CD8-positive, alpha-beta memory T cell (primary cell): ENCODE results near the gene FHIT. TPM values are rescaled to one million over a fixed set of nuclear protein-coding genes. Genes with fewer than 3 reads are reported as not detected.

ENCODE experiments used
- CTCF ChIA-PET: fragments of 350-600 bp; sonication (Branson Sonifier 250); formaldehyde crosslinking; loops from one replicate; lab custom pipeline; 2021; ENCODE audit warnings: antibody characterized with exemption; lab: Charles Lee
- POLR2A ChIA-PET: fragments of 350-600 bp; sonication (Branson Sonifier 250); formaldehyde crosslinking; loops from one replicate; lab custom pipeline; 2021; ENCODE audit warnings: antibody characterized with exemption; lab: Charles Lee
- DNase-seq, 5 donors: peaks; one replicate each; pipeline versions ENCODE4 v3.0.0 to v3.0.0-alpha.2; 2020 to 2022; ENCODE audit warnings: mixed read lengths in 1 of 5
- H3K27ac ChIP-seq: one replicate; pipeline ENCODE4 v1.7.0; 2013; ENCODE audit warnings: low read depth, mild to moderate bottlenecking, low read length, moderate library complexity
- H3K27me3 ChIP-seq: 2 replicates; pipeline ENCODE4 v1.7.0; 2013; ENCODE audit warnings: low read length, mild to moderate bottlenecking; ENCODE audit not compliant: insufficient read depth, poor library complexity, severe bottlenecking
- H3K36me3 ChIP-seq: 2 replicates; pipeline ENCODE4 v1.7.0; 2013; ENCODE audit warnings: mild to moderate bottlenecking, low read length, moderate library complexity; ENCODE audit not compliant: insufficient read depth
- H3K4me1 ChIP-seq: 2 replicates; pipeline ENCODE4 v1.7.0; 2013; ENCODE audit warnings: mild to moderate bottlenecking, low read length, moderate library complexity; ENCODE audit not compliant: insufficient read depth
- H3K4me3 ChIP-seq: 2 replicates; pipeline ENCODE4 v1.7.0; 2013; ENCODE audit warnings: mild to moderate bottlenecking, low read length
- H3K9me3 ChIP-seq: 2 replicates; pipeline ENCODE4 v1.7.0; 2013; ENCODE audit warnings: mild to moderate bottlenecking, low read length
- H3K27ac Mint-ChIP-seq, 8 donors: one replicate each; pipeline ENCODE4 v1.8.0; 2020 to 2021; ENCODE audit warnings: mixed read lengths in 8 of 8, mild to moderate bottlenecking in 6 of 8, inconsistent platforms in 3 of 8, moderate library complexity in 3 of 8
- H3K27me3 Mint-ChIP-seq, 2 donors: one replicate each; pipeline ENCODE4 v1.8.0; 2020 to 2021; ENCODE audit warnings: mixed read lengths in 2 of 2, mild to moderate bottlenecking in 1 of 2, moderate library complexity in 1 of 2
- H3K36me3 Mint-ChIP-seq, 3 donors: one replicate each; pipeline ENCODE4 v1.8.0; 2020 to 2021; ENCODE audit warnings: mixed read lengths in 3 of 3, inconsistent platforms in 1 of 3, mild to moderate bottlenecking in 1 of 3
- H3K4me1 Mint-ChIP-seq, 3 donors: one replicate each; pipeline ENCODE4 v1.8.0; 2020 to 2021; ENCODE audit warnings: mixed read lengths in 3 of 3, inconsistent platforms in 1 of 3, mild to moderate bottlenecking in 1 of 3
- H3K4me3 Mint-ChIP-seq, 7 donors: one replicate each; pipeline ENCODE4 v1.8.0; 2020 to 2021; ENCODE audit warnings: mixed read lengths in 7 of 7, mild to moderate bottlenecking in 6 of 7, moderate library complexity in 4 of 7, inconsistent platforms in 2 of 7
- H3K9me3 Mint-ChIP-seq, 5 donors: one replicate each; pipeline ENCODE4 v1.8.0; 2020 to 2022; ENCODE audit warnings: mixed read lengths in 5 of 5, mild to moderate bottlenecking in 3 of 5, moderate library complexity in 2 of 5, inconsistent platforms in 1 of 5
- polyA plus RNA-seq: library from polyadenylated mRNA; unstranded; fragments of 300-500 nt; fragmentation: Illumina TruSeq; gene quantifications from one replicate; pipeline ENCODE4 v1.2.3, GENCODE V29; 2021
- total RNA-seq, 2 experiments: library from RNA; stranded (reverse); gene quantifications; one replicate each; pipeline ENCODE4 v1.2.3, GENCODE V29; 2021

The FHIT gene
- total and polyA plus RNA-seq, 3 experiments from 2014 or later: 4.1 to 7.4 (median 4.2) TPM

GRCh38 chr3:60167186-60167585, 1084.1 kb downstream of the FHIT start:
- CTCF ChIA-PET: no interaction called here
- Histone ChIP-seq H3K36me3 (no peaks in the 10 kb centered on the region), H3K9me3 (no peaks in the 10 kb centered on the region), H3K27me3 (no peaks in the 10 kb centered on the region), H3K4me1 (no peaks in the 10 kb centered on the region), H3K27ac (no peak overlapping the region), H3K4me3 (no peak overlapping the region)
- Mint-ChIP-seq H3K27ac (no peak overlapping the region), H3K36me3 (no peaks in the 10 kb centered on the region), H3K4me3 (no peak overlapping the region), H3K27me3 (peaks cover 0 to 3% of the 10 kb centered on the region in 2 donors), H3K9me3 (no peaks in the 10 kb centered on the region), H3K4me1 (no peaks in the 10 kb centered on the region)
- DNase-seq: no peak
- POLR2A ChIA-PET: no interaction called here

- no peaks in the 10 kb centered on the region for H3K36me3 ChIP-seq
- DNase-seq: no peak
- peaks cover 3 to 10% (median 10%) of the 10 kb centered on the region in 3 donors for H3K4me1 Mint-ChIP-seq
- CTCF ChIA-PET: no interaction called here
- POLR2A ChIA-PET: no interaction called here
- H3K27me3 Mint-ChIP-seq: peaks cover 0 to 3% of the 10 kb centered on the region in 2 donors
- no peak overlapping the region for H3K27ac ChIP-seq
- H3K4me3 Mint-ChIP-seq: no peak overlapping the region
- H3K9me3 Mint-ChIP-seq: no peaks in the 10 kb centered on the region
- H3K36me3 Mint-ChIP-seq: no peaks in the 10 kb centered on the region
- H3K4me3 ChIP-seq: no peak overlapping the region
- no peaks in the 10 kb centered on the region for H3K9me3 ChIP-seq
- no peaks in the 10 kb centered on the region for H3K4me1 ChIP-seq
- no peaks in the 10 kb centered on the region for H3K27me3 ChIP-seq
- peak overlapping the region in 1 of 8 donors; percentile 10 for H3K27ac Mint-ChIP-seq
These were observed 1090.2 kb downstream of the FHIT start for GRCh38 chr3:60160822-60161748.

- ChIA-PET POLR2A (no interaction called here), CTCF (no interaction called here)
- Histone ChIP-seq H3K9me3 (no peaks in the 10 kb centered on the region), H3K4me1 (no peaks in the 10 kb centered on the region), H3K27ac (no peak overlapping the region), H3K27me3 (no peaks in the 10 kb centered on the region), H3K4me3 (no peak overlapping the region), H3K36me3 (no peaks in the 10 kb centered on the region)
- Mint-ChIP-seq H3K27me3 (peaks cover 0 to 3% of the 10 kb centered on the region in 2 donors), H3K9me3 (no peaks in the 10 kb centered on the region), H3K4me1 (peaks cover 3 to 10% (median 10%) of the 10 kb centered on the region in 3 donors), H3K27ac (peak overlapping the region in 2 of 8 donors; percentile 16 to 21), H3K36me3 (no peaks in the 10 kb centered on the region), H3K4me3 (no peak overlapping the region)
- DNase-seq: no peak
These were observed 1091.0 kb downstream of the FHIT start for GRCh38 chr3:60160111-60160821.

- H3K9me3 ChIP-seq: no peaks in the 10 kb centered on the region
- H3K4me1 ChIP-seq: no peaks in the 10 kb centered on the region
- no peak for DNase-seq
- no peaks in the 10 kb centered on the region for H3K27me3 ChIP-seq
- CTCF ChIA-PET: no interaction called here
- no peak overlapping the region for H3K4me3 ChIP-seq
- Mint-ChIP-seq H3K9me3 (no peaks in the 10 kb centered on the region), H3K27me3 (peaks cover 0 to 3% of the 10 kb centered on the region in 2 donors), H3K36me3 (no peaks in the 10 kb centered on the region), H3K27ac (no peak overlapping the region), H3K4me1 (peaks cover 3 to 10% (median 10%) of the 10 kb centered on the region in 3 donors), H3K4me3 (no peak overlapping the region)
- no peaks in the 10 kb centered on the region for H3K36me3 ChIP-seq
- no peak overlapping the region for H3K27ac ChIP-seq
- POLR2A ChIA-PET: no interaction called here
These were observed 1093.2 kb downstream of the FHIT start for GRCh38 chr3:60158035-60158434.

- H3K4me1 ChIP-seq: no peaks in the 10 kb centered on the region
- no peaks in the 10 kb centered on the region for H3K9me3 ChIP-seq
- H3K27me3 Mint-ChIP-seq: peaks cover 0 to 3% of the 10 kb centered on the region in 2 donors
- no peak overlapping the region for H3K4me3 ChIP-seq
- POLR2A ChIA-PET: no interaction called here
- H3K27ac ChIP-seq: no peak overlapping the region
- H3K4me3 Mint-ChIP-seq: no peak overlapping the region
- no peaks in the 10 kb centered on the region for H3K27me3 ChIP-seq
- no peak for DNase-seq
- H3K36me3 ChIP-seq: no peaks in the 10 kb centered on the region
- no peak overlapping the region for H3K27ac Mint-ChIP-seq
- CTCF ChIA-PET: no interaction called here
- H3K9me3 Mint-ChIP-seq: no peaks in the 10 kb centered on the region
- no peaks in the 10 kb centered on the region for H3K36me3 Mint-ChIP-seq
- H3K4me1 Mint-ChIP-seq: no peaks in the 10 kb centered on the region
These were observed 1097.2 kb downstream of the FHIT start for GRCh38 chr3:60154011-60154410.

GRCh38 chr3:60153221-60153999, 1097.8 kb downstream of the FHIT start:
- ChIA-PET POLR2A (no interaction called here), CTCF (no interaction called here)
- no peaks in the 10 kb centered on the region for H3K36me3 Mint-ChIP-seq
- no peaks in the 10 kb centered on the region for H3K4me1 Mint-ChIP-seq
- no peak for DNase-seq
- H3K4me1 ChIP-seq: no peaks in the 10 kb centered on the region
- H3K36me3 ChIP-seq: no peaks in the 10 kb centered on the region
- H3K27me3 ChIP-seq: no peaks in the 10 kb centered on the region
- H3K9me3 ChIP-seq: no peaks in the 10 kb centered on the region
- no peak overlapping the region for H3K27ac Mint-ChIP-seq
- no peak overlapping the region for H3K27ac ChIP-seq
- no peak overlapping the region for H3K4me3 Mint-ChIP-seq
- H3K9me3 Mint-ChIP-seq: no peaks in the 10 kb centered on the region
- H3K27me3 Mint-ChIP-seq: peaks cover 0 to 3% of the 10 kb centered on the region in 2 donors
- H3K4me3 ChIP-seq: no peak overlapping the region

- Histone ChIP-seq H3K9me3 (no peaks in the 10 kb centered on the region), H3K36me3 (no peaks in the 10 kb centered on the region), H3K4me1 (no peaks in the 10 kb centered on the region), H3K27ac (no peak overlapping the region), H3K27me3 (no peaks in the 10 kb centered on the region), H3K4me3 (no peak overlapping the region)
- Mint-ChIP-seq H3K27me3 (peaks cover 0 to 3% of the 10 kb centered on the region in 2 donors), H3K4me3 (no peak overlapping the region), H3K4me1 (no peaks in the 10 kb centered on the region), H3K36me3 (no peaks in the 10 kb centered on the region), H3K9me3 (no peaks in the 10 kb centered on the region), H3K27ac (no peak overlapping the region)
- no peak for DNase-seq
- ChIA-PET CTCF (no interaction called here), POLR2A (no interaction called here)
These were observed 1101.8 kb downstream of the FHIT start for GRCh38 chr3:60149501-60149900.
